Brain microvascular endothelial cell (primary cell): ENCODE measurements around the gene FADS1.

Experiments
- DNase-seq: peaks from one replicate; pipeline ENCODE4 v3.0.0-alpha.2; 2020
- H3K27ac ChIP-seq: fragments of 250-450 bp; sonication (Bioruptor Pico); 2 replicates; pipeline ENCODE4 v1.5.1; 2020; ENCODE audit warnings: mild to moderate bottlenecking, moderate library complexity
- H3K27me3 ChIP-seq: fragments of 250-450 bp; sonication (Bioruptor Pico); replicated peaks from 2 replicates; pipeline ENCODE4 v1.5.1; 2020; ENCODE audit warnings: mild to moderate bottlenecking
- H3K36me3 ChIP-seq: fragments of 250-450 bp; sonication (Bioruptor Pico); replicated peaks from 2 replicates; pipeline ENCODE4 v1.5.1; 2020; ENCODE audit warnings: mild to moderate bottlenecking
- H3K4me3 ChIP-seq: 2 replicates; pipeline ENCODE4 v1.5.1; 2011; ENCODE audit warnings: low read depth, mild to moderate bottlenecking, control low read depth, low read length, moderate library complexity
- CTCF ChIP-seq: IDR thresholded peaks from 2 replicates; pipeline ENCODE4 v1.5.1; 2011; ENCODE audit warnings: low read depth, mild to moderate bottlenecking, moderate library complexity, low read length, control low read depth, inconsistent platforms; ENCODE audit errors: missing control alignments
- in situ Hi-C: cut with HindIII; loops from 2 replicates; pipeline ENCODE4 v1.10.0; 2017; ENCODE audit warnings: low sequenced_read_pairs, low pct_ligation_motif_present

The FADS1 gene

GRCh38 chr11:61773809-61774208 lies 43.0 kb downstream of the FADS1 start:
- TF ChIP-seq CTCF, result no peak
- no peak for DNase-seq
- in situ Hi-C loops, result no loop called here
- Histone ChIP-seq H3K36me3 (peaks cover 17% of the 10 kb centered on the region), H3K27ac (no peak overlapping the region), H3K4me3 (no peak overlapping the region), H3K27me3 (no peaks in the 10 kb centered on the region)

GRCh38 chr11:61773356-61773755 lies 43.4 kb downstream of the FADS1 start:
- Histone ChIP-seq H3K27me3 (no peaks in the 10 kb centered on the region), H3K4me3 (no peak overlapping the region), H3K36me3 (peaks cover 13% of the 10 kb centered on the region), H3K27ac (no peak overlapping the region)
- no peak for TF ChIP-seq CTCF
- in situ Hi-C loops, result no loop called here
- DNase-seq, result no peak

GRCh38 chr11:61771985-61772455 lies 44.8 kb downstream of the FADS1 start:
- no peaks in the 10 kb centered on the region for H3K27me3 ChIP-seq
- in situ Hi-C loops, result no loop called here
- TF ChIP-seq CTCF, result no peak
- no peak for DNase-seq
- H3K36me3 ChIP-seq, result peaks cover 4% of the 10 kb centered on the region
- no peak overlapping the region for H3K4me3 ChIP-seq
- H3K27ac ChIP-seq, result no peak overlapping the region

- DNase-seq, result no peak
- H3K27me3 ChIP-seq, result no peaks in the 10 kb centered on the region
- H3K36me3 ChIP-seq, result peaks cover 4% of the 10 kb centered on the region
- H3K4me3 ChIP-seq, result no peak overlapping the region
- no peak overlapping the region for H3K27ac ChIP-seq
- TF ChIP-seq CTCF, result no peak
- in situ Hi-C loops, result no loop called here
These were observed 45.5 kb downstream of the FADS1 start for GRCh38 chr11:61771195-61771894.

- no peak overlapping the region for H3K27ac ChIP-seq
- in situ Hi-C loops, result no loop called here
- TF ChIP-seq CTCF, result no peak
- DNase-seq, result no peak
- no peaks in the 10 kb centered on the region for H3K27me3 ChIP-seq
- H3K36me3 ChIP-seq, result no peaks in the 10 kb centered on the region
- no peak overlapping the region for H3K4me3 ChIP-seq
These were observed 46.7 kb downstream of the FADS1 start for GRCh38 chr11:61769946-61770683.
